Spleen (tissue), 7 donors: ENCODE results near the gene FGF14.

Experiments
- CTCF ChIP-seq, 11 experiments: fragments of 200-600 bp in 7 of 11; fragments of 450-650 bp in 4 of 11; sonication (generic) in 4 of 11; IDR thresholded peaks in 8 of 11; conservative IDR thresholded peaks in 3 of 11; 1 replicate in 7 of 11; 2 replicates in 4 of 11; pipeline versions ENCODE4 v1.4.0 to v1.8.0; 2016 to 2021; ENCODE audit warnings: antibody characterized with exemption in 11 of 11, inconsistent platforms in 4 of 11, mild to moderate bottlenecking in 1 of 11
- POLR2A ChIP-seq, 3 donors: fragments of 450-650 bp; IDR thresholded peaks; one replicate each; pipeline ENCODE4 v1.5.1; 2017; ENCODE audit warnings: antibody characterized with exemption in 3 of 3, mild to moderate bottlenecking in 1 of 3
- POLR2AphosphoS5 ChIP-seq, 3 donors: sonication (generic); formaldehyde crosslinking; IDR thresholded peaks; one replicate each; pipeline ENCODE4 v1.5.1; 2017; ENCODE audit warnings: antibody characterized with exemption in 3 of 3
- donor health status: DM: no; HTN: no; CAD: no; lungs with moderate emphysema.
- donor health status: DM: no; HTN: no; CAD: no.
- donor health status: DM: no; HTN: no; CAD: no.

GRCh38 chr13:101837288-101837687, 564.6 kb downstream of the FGF14 start:
- TF ChIP-seq POLR2AphosphoS5 (IDR thresholded peaks at IDR 0.05) (no peak), CTCF (IDR thresholded peaks at IDR 0.05 in 8 of 11, conservative IDR thresholded peaks at IDR 0.05 in 3 of 11) (no peak), POLR2A (IDR thresholded peaks at IDR 0.05) (no peak)
